Omental fat pad (tissue), 4 donors: ENCODE results near the gene CRYBA4. TPM values are rescaled to one million over a fixed set of nuclear protein-coding genes. Genes with fewer than 3 reads are reported as not detected.

Source experiments
- ATAC-seq: fragments of 150-250 bp; one replicate; pipeline ENCODE4 v1.9.1; 2016; ENCODE audit warnings: mild to moderate bottlenecking, moderate library complexity; ENCODE audit not compliant: low FRiP score
- DNase-seq: peaks from one replicate; pipeline ENCODE4 v3.0.0-alpha.2; 2019; ENCODE audit warnings: low spot score
- total RNA-seq, 4 donors: library from RNA; depleted of rRNA; stranded (reverse); fragments of >200 nt; gene quantifications; one replicate each; pipeline ENCODE4 v1.1.0, GENCODE V29; 2016
- TF ChIP-seq, protein P1 (sequence below), 3 donors: fragments of 450-650 bp; IDR thresholded peaks; one replicate each; pipeline ENCODE4 v1.5.1; 2016 to 2017; ENCODE audit warnings: antibody characterized with exemption in 3 of 3, mild to moderate bottlenecking in 3 of 3, moderate library complexity in 2 of 3

Gene CRYBA4
- not detected for total RNA-seq

DNA sequence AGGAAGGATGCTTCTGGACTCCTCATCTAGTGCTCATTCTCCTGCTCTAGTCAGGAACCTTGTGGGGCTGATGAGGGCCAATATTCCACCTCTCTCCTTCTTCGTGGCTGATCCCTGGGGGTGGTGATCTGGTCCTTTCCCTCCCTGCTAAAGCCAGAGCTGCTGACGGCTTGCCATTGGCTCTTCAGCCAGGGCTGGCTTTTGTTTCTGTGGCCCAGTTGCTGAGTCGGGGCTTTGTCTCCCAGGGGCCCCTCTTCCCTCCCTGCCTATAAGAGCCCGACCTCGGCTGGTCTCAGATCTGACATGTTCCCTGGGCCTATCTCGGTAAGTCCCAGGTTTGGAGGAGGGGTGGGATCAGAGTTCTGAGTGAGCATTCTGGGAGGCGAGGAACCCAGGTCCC lies at the start of gene CRYBA4:
TSS of gene CRYBA4 (plus strand) at position 301 of the 400 bp plus-strand sequence. CDS start 634 bp downstream, outside the sequence.
- TF ChIP-seq, protein P1, sequence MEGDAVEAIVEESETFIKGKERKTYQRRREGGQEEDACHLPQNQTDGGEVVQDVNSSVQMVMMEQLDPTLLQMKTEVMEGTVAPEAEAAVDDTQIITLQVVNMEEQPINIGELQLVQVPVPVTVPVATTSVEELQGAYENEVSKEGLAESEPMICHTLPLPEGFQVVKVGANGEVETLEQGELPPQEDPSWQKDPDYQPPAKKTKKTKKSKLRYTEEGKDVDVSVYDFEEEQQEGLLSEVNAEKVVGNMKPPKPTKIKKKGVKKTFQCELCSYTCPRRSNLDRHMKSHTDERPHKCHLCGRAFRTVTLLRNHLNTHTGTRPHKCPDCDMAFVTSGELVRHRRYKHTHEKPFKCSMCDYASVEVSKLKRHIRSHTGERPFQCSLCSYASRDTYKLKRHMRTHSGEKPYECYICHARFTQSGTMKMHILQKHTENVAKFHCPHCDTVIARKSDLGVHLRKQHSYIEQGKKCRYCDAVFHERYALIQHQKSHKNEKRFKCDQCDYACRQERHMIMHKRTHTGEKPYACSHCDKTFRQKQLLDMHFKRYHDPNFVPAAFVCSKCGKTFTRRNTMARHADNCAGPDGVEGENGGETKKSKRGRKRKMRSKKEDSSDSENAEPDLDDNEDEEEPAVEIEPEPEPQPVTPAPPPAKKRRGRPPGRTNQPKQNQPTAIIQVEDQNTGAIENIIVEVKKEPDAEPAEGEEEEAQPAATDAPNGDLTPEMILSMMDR (IDR thresholded peaks at IDR 0.05) = no peak

DNA sequence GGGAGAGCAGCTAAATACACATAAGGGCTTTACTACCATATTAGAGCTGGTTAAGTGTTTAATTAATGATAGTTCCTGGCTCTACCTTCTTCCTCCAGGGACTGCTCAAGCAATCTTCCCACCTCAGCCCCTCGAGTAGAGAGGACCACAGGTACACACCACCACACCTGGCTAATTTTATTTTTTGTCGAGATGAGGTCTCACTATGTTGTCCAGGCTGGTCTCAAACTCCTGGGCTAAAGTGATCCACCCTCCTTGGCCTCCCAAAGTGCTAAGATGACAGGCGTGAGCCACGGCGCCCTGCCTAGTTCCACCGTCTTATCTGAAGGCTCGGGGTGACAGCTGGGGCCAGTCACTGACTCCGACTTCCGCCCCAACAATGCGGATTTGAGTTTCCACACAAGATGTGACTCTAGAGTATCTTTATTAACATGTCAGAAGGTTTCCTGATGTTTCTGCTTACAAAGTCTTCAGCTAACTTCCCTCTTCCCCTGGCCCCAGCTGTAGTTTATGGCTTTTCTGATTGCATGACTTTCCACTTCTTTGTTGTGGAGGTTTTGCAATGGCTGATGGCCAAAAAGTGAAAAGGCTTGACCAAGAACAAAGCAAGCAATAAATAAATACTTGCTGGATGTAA lies 48.6 kb upstream of the CRYBA4 start:
- ATAC-seq = no peak
- no peak for DNase-seq

More for the DNA sequence above, at the start of gene CRYBA4:
- DNase-seq (no peak), ATAC-seq (no peak)

DNA sequence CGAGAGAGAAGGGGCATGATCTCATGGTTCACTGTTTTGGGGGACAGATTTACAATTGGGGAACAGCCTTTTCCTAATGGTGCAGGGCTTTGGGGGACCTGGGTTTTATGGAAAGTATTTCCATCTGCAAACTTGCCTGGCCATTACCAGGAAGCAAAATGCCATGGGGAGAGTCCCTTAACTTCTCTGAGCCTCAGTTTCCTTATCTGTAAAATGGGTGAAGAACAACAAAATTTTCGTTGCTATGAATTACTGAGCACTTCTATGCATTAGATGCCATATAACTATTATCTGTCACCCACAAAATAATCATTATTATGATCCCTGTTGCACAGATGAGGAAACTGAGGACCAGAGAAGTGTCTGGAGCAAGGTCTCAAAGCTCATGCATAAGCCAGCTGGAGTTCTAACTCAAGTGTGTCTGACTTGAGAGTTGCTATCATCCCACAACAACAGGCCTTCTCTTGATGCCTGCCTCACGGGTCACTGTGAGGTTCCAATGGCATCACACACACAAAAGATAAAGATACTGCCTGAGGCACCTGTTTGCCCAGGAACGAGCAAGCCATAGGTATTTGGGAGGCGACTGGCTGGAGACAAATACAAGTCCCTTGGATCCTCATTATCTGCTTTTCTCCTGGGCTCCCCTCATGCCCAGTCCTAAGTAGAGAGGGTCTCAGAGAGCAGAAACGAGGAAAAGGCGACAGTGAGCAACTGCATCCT lies 47.6 kb upstream of the CRYBA4 start:
- TF ChIP-seq, protein P1 (IDR thresholded peaks at IDR 0.05) = no peak
- ATAC-seq (no peak), DNase-seq (no peak)

More for the DNA sequence above, 48.6 kb upstream of the CRYBA4 start:
- TF ChIP-seq, protein P1 (IDR thresholded peaks at IDR 0.05) = no peak

DNA sequence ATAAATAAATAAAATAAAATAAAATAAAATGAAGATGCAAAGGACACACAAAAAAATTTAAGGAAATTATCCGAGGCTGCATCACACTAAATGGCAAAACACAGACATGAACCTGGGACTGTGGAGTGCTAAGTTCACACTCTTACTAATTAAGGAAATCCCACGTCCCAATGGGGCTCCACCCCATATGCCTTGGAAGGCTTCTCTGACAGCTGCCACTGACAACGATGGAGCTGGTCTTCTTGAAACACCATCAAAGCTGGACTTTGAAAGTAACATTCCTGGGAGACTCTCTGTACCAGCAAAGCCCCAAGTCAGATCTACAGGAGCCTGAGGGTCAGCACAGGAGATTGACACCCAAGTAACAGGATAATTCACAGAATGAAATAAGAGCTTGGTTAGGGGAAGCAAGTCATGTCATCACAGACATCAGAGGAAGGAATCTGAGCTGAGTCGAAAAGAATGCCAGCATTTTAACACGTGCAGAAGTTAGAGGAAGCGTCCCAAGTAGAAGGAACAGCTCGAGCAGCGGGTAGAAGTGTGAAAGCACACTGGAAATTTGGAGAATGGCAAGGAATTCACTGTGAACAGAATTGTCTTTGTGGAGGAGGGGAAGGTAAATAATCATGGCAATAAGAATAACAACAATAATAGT lies 45.6 kb upstream of the CRYBA4 start:
- DNase-seq (no peak), ATAC-seq (no peak)
- TF ChIP-seq, protein P1 (IDR thresholded peaks at IDR 0.05) = no peak

DNA sequence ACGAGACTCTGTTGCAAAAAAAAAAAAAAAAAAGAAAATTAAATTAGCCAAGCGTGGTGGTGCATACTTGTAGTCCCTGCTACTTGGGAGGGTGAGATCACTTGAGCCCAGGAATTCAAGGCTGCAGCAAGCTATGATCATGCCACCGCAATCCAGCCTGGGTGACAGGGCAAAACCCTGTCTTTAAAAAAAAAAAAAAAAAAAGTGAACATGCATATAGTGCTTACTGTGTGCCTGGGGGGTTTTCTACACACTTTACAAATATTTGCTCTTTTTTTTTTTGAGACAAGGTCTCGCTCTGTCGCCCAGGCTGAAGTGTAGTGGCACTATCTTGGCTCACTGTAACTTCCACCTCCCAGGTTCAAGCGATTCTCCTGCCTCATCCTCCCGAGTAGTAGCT lies 44.7 kb upstream of the CRYBA4 start:
- DNase-seq = no peak
- TF ChIP-seq, protein P1 (IDR thresholded peaks at IDR 0.05) = no peak
- ATAC-seq = no peak

DNA sequence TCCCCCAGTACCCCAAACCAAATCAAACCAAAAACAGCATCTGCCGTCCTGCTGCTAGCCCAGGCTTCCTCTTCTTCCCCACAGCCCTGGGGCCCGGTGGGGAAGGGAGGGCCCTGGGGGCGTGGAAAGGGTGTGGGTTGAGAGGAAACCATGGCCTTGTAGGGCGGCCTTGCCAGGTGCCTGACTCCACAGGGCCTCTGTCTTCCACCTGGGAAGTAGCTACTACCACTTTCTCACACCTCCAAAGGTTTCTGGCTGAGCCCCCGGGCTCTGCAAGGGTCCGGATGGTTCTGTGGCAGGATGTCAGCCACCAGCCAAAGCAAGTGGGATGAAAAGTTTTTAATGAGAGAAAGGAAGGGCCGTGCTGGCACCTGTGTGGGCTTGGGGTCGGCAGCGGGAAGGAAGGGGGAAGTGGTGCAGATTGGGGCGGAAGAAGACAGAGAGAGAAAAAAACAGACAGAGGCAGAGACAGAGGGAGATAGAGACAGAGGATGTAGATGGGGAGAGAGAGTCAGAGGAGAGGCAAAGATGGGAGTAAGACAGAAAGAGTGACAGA lies 42.4 kb upstream of the CRYBA4 start:
- TF ChIP-seq, protein P1 (IDR thresholded peaks at IDR 0.05) = no peak
- no peak for ATAC-seq

More for the DNA sequence above, 42.4 kb upstream of the CRYBA4 start:
- DNase-seq = no peak
